Thyroid gland (tissue), 4 donors: ENCODE measurements around the gene HSD11B2. TPM values are rescaled to one million over a fixed set of nuclear protein-coding genes. Genes with fewer than 3 reads are reported as not detected.

Experiments
- DNase-seq, 2 donors: peaks; one replicate each; pipeline ENCODE4 v3.0.0-alpha.2; 2019
- H3K27ac ChIP-seq, 3 donors: fragments of 200-600 bp; sonication (generic); 1 replicate in 2 of 3; 2 replicates in 1 of 3; pipeline ENCODE4 v1.5.1; 2016 to 2019; ENCODE audit warnings: mild to moderate bottlenecking in 1 of 3, moderate library complexity in 1 of 3
- H3K27me3 ChIP-seq: fragments of 200-600 bp; sonication (generic); one replicate; pipeline ENCODE4 v1.5.1; 2019
- H3K36me3 ChIP-seq, 2 donors: fragments of 200-600 bp; sonication (generic); one replicate each; pipeline ENCODE4 v1.5.1; 2016 to 2019
- H3K4me1 ChIP-seq, 2 donors: fragments of 200-600 bp; sonication (generic); one replicate each; pipeline ENCODE4 v1.5.1; 2017 to 2019
- H3K4me3 ChIP-seq, 3 donors: fragments of 200-600 bp; sonication (generic); replicated peaks in 1 of 3; 1 replicate in 2 of 3; 2 replicates in 1 of 3; pipeline ENCODE4 v1.5.1; 2016; ENCODE audit warnings: mild to moderate bottlenecking in 1 of 3
- H3K9me3 ChIP-seq: fragments of 200-600 bp; sonication (generic); one replicate; pipeline ENCODE4 v1.5.1; 2017
- CTCF ChIP-seq, 6 experiments: fragments of 200-600 bp in 3 of 6; fragments of 450-650 bp in 3 of 6; sonication (generic) in 3 of 6; IDR thresholded peaks; one replicate each; pipeline ENCODE4 v1.5.1; 2016 to 2019; ENCODE audit warnings: antibody characterized with exemption in 6 of 6, mild to moderate bottlenecking in 2 of 6, inconsistent platforms in 1 of 6, moderate library complexity in 1 of 6
- POLR2A ChIP-seq, 2 donors: fragments of 450-650 bp; IDR thresholded peaks; one replicate each; pipeline ENCODE4 v1.6.1; 2017; ENCODE audit warnings: antibody characterized with exemption in 2 of 2, mild to moderate bottlenecking in 2 of 2, moderate library complexity in 1 of 2
- WGBS, 2 donors: methylation state at CpG; one replicate each; pipeline ENCODE4 v1.1.5; 2017; 5-methylcytosine and 5-hydroxymethylcytosine counted together
- intact Hi-C: fragments of 100-400 bp; cut with DNase I; formaldehyde crosslinking; loops from one replicate; pipeline ENCODE4 v1.15.1; 2023
- total RNA-seq, 4 donors: library from RNA; depleted of rRNA; stranded (reverse); fragments of >200 nt; gene quantifications; one replicate each; pipeline ENCODE4 v1.2.3, GENCODE V29; 2016

The HSD11B2 gene
- total RNA-seq, 4 donors from 2014 or later = 4.6 to 11.9 (median 9.0) TPM

- intact Hi-C loops = no loop called here
- Histone ChIP-seq H3K4me3 (peak overlapping the region in 1 of 3 donors; percentile 20), H3K27me3 (no peaks in the 10 kb centered on the region), H3K27ac (peak overlapping the region in 2 of 3 donors; percentile 26 to 46), H3K4me1 (peaks cover 23 to 63% of the 10 kb centered on the region in 2 donors), H3K9me3 (no peaks in the 10 kb centered on the region), H3K36me3 (no peaks in the 10 kb centered on the region)
- DNase-seq = no peak
- 0% methylated on average over 6 of the region's 20 CpGs; no CpG with 5 or more reads in 1 of the 2 donors for WGBS, 2 donors
- TF ChIP-seq CTCF (IDR thresholded peaks at IDR 0.05) (no peak), POLR2A (IDR thresholded peaks at IDR 0.05) (no peak)
Measured at GRCh38 chr16:67393788-67394154, 37.1 kb upstream of the HSD11B2 start.

- TF ChIP-seq CTCF (IDR thresholded peaks at IDR 0.05) (no peak), POLR2A (IDR thresholded peaks at IDR 0.05) (no peak)
- Histone ChIP-seq H3K4me1 (peaks cover 26 to 68% of the 10 kb centered on the region in 2 donors), H3K9me3 (no peaks in the 10 kb centered on the region), H3K27me3 (no peaks in the 10 kb centered on the region), H3K4me3 (no peak overlapping the region), H3K27ac (peak overlapping the region in 1 of 3 donors; percentile 46), H3K36me3 (no peaks in the 10 kb centered on the region)
- peak; percentile 33 to 34 for DNase-seq
- intact Hi-C loops = no loop called here
- WGBS, 2 donors = 14 to 25% methylated on average over 31 to 48 of the region's 88 CpGs
Measured at GRCh38 chr16:67394155-67395104, 36.5 kb upstream of the HSD11B2 start.

- peaks cover 29 to 73% of the 10 kb centered on the region in 2 donors for H3K4me1 ChIP-seq
- DNase-seq = no peak
- H3K4me3 ChIP-seq = no peak overlapping the region
- intact Hi-C loops = no loop called here
- H3K36me3 ChIP-seq = no peaks in the 10 kb centered on the region
- H3K27me3 ChIP-seq = no peaks in the 10 kb centered on the region
- H3K27ac ChIP-seq = no peak overlapping the region
- TF ChIP-seq POLR2A (IDR thresholded peaks at IDR 0.05) = no peak
- TF ChIP-seq CTCF (IDR thresholded peaks at IDR 0.05) = no peak
- no peaks in the 10 kb centered on the region for H3K9me3 ChIP-seq
- WGBS, 2 donors = 68 to 84% methylated on average over 8 to 10 of the region's 10 CpGs
Measured at GRCh38 chr16:67395105-67395457, 35.8 kb upstream of the HSD11B2 start.

- Histone ChIP-seq H3K36me3 (no peaks in the 10 kb centered on the region), H3K4me1 (peaks cover 29 to 73% of the 10 kb centered on the region in 2 donors)
- intact Hi-C loops = no loop called here
Measured at GRCh38 chr16:67395458-67396158, 35.3 kb upstream of the HSD11B2 start.

More at GRCh38 chr16:67395458-67396158, 35.3 kb upstream of the HSD11B2 start:
- H3K27ac ChIP-seq = no peak overlapping the region
- DNase-seq = no peak
- TF ChIP-seq CTCF (IDR thresholded peaks at IDR 0.05) (no peak), POLR2A (IDR thresholded peaks at IDR 0.05) (no peak)
- no peak overlapping the region for H3K4me3 ChIP-seq
- no peaks in the 10 kb centered on the region for H3K27me3 ChIP-seq
- no peaks in the 10 kb centered on the region for H3K9me3 ChIP-seq
- 76 to 94% methylated on average over 6 to 13 of the region's 13 CpGs for WGBS, 2 donors
